ENCODE results near the gene SUSD6. TPM values are rescaled to one million over a fixed set of nuclear protein-coding genes. Genes with fewer than 3 reads are reported as not detected.

SUSD6 gene
- total and polyA plus RNA-seq, 9 of the 15 experiments (the other 6 are each of a cell fraction or from before 2014, with no cell fraction given) = 2.9 to 20.7 (median 5.6) TPM

DNA sequence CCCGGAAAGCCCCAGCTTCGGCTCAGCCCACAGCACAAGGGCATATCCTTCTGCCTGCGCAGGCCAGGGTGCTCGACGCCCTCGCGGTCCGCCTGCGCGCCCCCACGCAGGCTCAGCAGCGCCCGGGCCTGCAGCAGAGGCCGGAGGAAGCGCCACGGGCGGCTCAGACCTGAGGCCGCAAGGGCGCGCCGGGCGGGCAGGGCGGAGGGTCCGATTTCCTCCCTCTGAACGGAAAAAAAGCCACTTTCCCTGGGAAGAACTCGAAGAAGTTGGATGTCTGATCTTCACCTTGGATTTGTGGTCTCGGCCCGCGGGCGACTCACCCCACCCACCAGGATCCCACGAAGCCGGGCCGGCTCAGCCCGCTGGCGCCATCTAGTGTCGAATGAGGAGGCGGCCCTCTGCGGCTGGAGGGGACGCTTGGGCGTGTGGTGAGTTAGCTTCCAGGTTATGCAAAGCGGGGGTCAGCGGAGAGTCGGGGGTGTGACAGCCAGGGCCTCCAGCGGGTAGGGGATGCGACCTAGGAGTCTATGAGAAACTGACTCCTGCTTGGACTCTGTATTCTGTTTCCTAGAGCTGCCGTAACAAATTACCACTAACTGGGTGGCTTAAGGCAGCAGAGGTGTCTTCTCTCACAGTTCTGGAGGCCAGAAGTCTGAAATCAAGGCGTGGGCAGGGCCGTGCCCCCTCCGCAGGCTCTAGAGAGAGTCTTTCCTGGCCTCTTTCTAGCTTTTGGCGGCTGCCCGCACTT, 115.5 kb downstream of the SUSD6 start (continued):
- TF ChIP-seq, protein P1, sequence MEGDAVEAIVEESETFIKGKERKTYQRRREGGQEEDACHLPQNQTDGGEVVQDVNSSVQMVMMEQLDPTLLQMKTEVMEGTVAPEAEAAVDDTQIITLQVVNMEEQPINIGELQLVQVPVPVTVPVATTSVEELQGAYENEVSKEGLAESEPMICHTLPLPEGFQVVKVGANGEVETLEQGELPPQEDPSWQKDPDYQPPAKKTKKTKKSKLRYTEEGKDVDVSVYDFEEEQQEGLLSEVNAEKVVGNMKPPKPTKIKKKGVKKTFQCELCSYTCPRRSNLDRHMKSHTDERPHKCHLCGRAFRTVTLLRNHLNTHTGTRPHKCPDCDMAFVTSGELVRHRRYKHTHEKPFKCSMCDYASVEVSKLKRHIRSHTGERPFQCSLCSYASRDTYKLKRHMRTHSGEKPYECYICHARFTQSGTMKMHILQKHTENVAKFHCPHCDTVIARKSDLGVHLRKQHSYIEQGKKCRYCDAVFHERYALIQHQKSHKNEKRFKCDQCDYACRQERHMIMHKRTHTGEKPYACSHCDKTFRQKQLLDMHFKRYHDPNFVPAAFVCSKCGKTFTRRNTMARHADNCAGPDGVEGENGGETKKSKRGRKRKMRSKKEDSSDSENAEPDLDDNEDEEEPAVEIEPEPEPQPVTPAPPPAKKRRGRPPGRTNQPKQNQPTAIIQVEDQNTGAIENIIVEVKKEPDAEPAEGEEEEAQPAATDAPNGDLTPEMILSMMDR (IDR thresholded peaks at IDR 0.05 in 2 of 3, conservative IDR thresholded peaks at IDR 0.05 in 1 of 3; ENCODE audit: insufficient read depth in 2 of 3, low read depth in 1 of 3, low read length in 3 of 3) = peak; percentile 88 to 93 (median 89)
- TF ChIP-seq HNRNPLL (IDR thresholded peaks at IDR 0.05; ENCODE audit: low read depth, low read length, poor library complexity, severe bottlenecking) (no peak), SMC3 (conservative IDR thresholded peaks at IDR 0.05; ENCODE audit: insufficient read depth, low read depth, low read length) (peak; percentile 92), POLR2G (IDR thresholded peaks at IDR 0.05; ENCODE audit: low read depth, low read length) (peak; percentile 38; the same call in 1 of the 2 replicates), ELF2 (CRISPR knock-in tag; IDR thresholded peaks at IDR 0.05) (no peak), SOX6 (IDR thresholded peaks at IDR 0.05) (peak; percentile 36; the same call in 1 of the 2 replicates), HSF4 (CRISPR knock-in tag; IDR thresholded peaks at IDR 0.05; ENCODE audit: borderline replicate concordance) (no peak), TRIM28 (IDR thresholded peaks at IDR 0.05) (no peak), NR2C2 (CRISPR knock-in tag; IDR thresholded peaks at IDR 0.05) (no peak), NR2C2 (tag; IDR thresholded peaks at IDR 0.05) (peak; percentile 90), XRCC3 (IDR thresholded peaks at IDR 0.05) (no peak), ZNF444 (CRISPR knock-in tag; IDR thresholded peaks at IDR 0.05) (no peak), RAD21 (CRISPR knock-in tag; conservative IDR thresholded peaks at IDR 0.05 in 1 of 2, IDR thresholded peaks at IDR 0.05 in 1 of 2) (peak; percentile 95 to 98), RBFOX2 (IDR thresholded peaks at IDR 0.05; ENCODE audit: low read depth, low read length) (peak; percentile 58), CBX1 (IDR thresholded peaks at IDR 0.05; ENCODE audit: low read depth) (0 out of 2 replicates have a peak, but pooled peaks have one; percentile 34), MTA3 (IDR thresholded peaks at IDR 0.05; ENCODE audit: borderline replicate concordance) (peak; percentile 48; the same call in 1 of the 2 replicates), HDAC8 (tag; IDR thresholded peaks at IDR 0.05) (0 out of 2 replicates have a peak, but pooled peaks have one; percentile 48)
- TF ChIP-seq, protein P2, sequence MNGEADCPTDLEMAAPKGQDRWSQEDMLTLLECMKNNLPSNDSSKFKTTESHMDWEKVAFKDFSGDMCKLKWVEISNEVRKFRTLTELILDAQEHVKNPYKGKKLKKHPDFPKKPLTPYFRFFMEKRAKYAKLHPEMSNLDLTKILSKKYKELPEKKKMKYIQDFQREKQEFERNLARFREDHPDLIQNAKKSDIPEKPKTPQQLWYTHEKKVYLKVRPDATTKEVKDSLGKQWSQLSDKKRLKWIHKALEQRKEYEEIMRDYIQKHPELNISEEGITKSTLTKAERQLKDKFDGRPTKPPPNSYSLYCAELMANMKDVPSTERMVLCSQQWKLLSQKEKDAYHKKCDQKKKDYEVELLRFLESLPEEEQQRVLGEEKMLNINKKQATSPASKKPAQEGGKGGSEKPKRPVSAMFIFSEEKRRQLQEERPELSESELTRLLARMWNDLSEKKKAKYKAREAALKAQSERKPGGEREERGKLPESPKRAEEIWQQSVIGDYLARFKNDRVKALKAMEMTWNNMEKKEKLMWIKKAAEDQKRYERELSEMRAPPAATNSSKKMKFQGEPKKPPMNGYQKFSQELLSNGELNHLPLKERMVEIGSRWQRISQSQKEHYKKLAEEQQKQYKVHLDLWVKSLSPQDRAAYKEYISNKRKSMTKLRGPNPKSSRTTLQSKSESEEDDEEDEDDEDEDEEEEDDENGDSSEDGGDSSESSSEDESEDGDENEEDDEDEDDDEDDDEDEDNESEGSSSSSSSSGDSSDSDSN (IDR thresholded peaks at IDR 0.05; ENCODE audit: borderline replicate concordance in 1 of 2, low read depth in 2 of 2, low read length in 2 of 2) = peak in 1 of 2 experiments; percentile 65; a peak in 1 of 4 replicates
- TF ChIP-seq, protein P3, sequence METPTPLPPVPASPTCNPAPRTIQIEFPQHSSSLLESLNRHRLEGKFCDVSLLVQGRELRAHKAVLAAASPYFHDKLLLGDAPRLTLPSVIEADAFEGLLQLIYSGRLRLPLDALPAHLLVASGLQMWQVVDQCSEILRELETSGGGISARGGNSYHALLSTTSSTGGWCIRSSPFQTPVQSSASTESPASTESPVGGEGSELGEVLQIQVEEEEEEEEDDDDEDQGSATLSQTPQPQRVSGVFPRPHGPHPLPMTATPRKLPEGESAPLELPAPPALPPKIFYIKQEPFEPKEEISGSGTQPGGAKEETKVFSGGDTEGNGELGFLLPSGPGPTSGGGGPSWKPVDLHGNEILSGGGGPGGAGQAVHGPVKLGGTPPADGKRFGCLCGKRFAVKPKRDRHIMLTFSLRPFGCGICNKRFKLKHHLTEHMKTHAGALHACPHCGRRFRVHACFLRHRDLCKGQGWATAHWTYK (CRISPR knock-in tag; IDR thresholded peaks at IDR 0.05) = 0 out of 2 replicates have a peak, but pooled peaks have one; percentile 17
- TF ChIP-seq, protein P4, sequence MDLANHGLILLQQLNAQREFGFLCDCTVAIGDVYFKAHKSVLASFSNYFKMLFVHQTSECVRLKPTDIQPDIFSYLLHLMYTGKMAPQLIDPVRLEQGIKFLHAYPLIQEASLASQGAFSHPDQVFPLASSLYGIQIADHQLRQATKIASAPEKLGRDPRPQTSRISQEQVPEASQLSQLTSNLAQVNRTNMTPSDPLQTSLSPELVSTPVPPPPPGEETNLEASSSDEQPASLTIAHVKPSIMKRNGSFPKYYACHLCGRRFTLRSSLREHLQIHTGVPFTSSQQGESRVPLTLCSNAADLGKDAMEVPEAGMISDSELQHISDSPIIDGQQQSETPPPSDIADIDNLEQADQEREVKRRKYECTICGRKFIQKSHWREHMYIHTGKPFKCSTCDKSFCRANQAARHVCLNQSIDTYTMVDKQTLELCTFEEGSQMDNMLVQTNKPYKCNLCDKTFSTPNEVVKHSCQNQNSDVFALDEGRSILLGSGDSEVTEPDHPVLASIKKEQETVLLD (IDR thresholded peaks at IDR 0.05) = peak; percentile 61; the same call in 1 of the 2 replicates
